ENCODE data around the gene ALG8.
A peak's percentile ranks its signal among the peaks of the same experiment; 100 is the strongest.

Gene ALG8

DNA sequence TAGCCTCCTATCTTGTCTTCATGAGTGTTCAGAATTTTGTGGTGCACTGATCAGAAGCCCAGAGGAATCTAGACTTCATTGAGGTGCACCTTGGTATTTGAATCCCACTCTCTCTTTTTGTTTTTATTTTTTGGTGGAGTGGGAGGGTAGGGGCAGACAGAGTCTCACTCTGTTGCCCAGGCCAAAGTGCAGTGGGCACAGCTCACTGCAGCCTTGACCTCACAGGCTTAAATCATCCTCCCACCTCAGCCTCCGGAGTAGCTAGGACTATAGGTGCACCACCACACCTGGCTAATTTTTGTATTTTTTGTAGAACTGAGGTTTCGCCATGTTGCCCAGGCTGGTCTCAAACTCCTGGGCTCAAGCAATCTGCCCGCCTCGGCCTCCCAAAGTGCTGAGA, 10.9 kb upstream of the ALG8 start:
- Histone ChIP-seq H3K14ac (ENCODE audit: low read length in 2 of 2) (no peak overlapping the region), H3K9ac (ENCODE audit: low read length) (peak overlapping the region; percentile 35), H4K8ac (ENCODE audit: low read length) (no peak overlapping the region), H4K91ac (ENCODE audit: low read length) (no peak overlapping the region), H2BK5ac (ENCODE audit: low read depth, low read length, poor library complexity, severe bottlenecking) (no peak overlapping the region), H3K36me3 (ENCODE audit: control insufficient read depth in 1 of 2, insufficient read depth in 2 of 2, low read depth in 1 of 2, low read length in 2 of 2) (peaks cover 0 to 8% of the 10 kb centered on the region in 2 experiments), H3K4ac (ENCODE audit: low read depth in 1 of 2, low read length in 2 of 2) (no peak overlapping the region), H2BK12ac (ENCODE audit: low read length in 2 of 2) (peak overlapping the region; percentile 19 to 34), H3K79me1 (replicated peaks; ENCODE audit: low read length, poor library complexity, severe bottlenecking) (no peaks in the 10 kb centered on the region), H3K23ac (ENCODE audit: low read length in 2 of 2) (no peak overlapping the region), H3K27ac (ENCODE audit: low read length, poor library complexity, severe bottlenecking) (no peak overlapping the region), H3K4me2 (ENCODE audit: low read length, poor library complexity, severe bottlenecking) (no peak overlapping the region), H2AFZ (ENCODE audit: low read depth, low read length) (no peak overlapping the region), H2BK120ac (ENCODE audit: low read depth, low read length) (no peak overlapping the region), H3K27me3 (ENCODE audit: control insufficient read depth in 1 of 2, insufficient read depth in 1 of 2, low read length in 2 of 2) (no peaks in the 10 kb centered on the region), H2BK15ac (ENCODE audit: low read depth, poor library complexity, severe bottlenecking) (no peak overlapping the region), H3K4me1 (ENCODE audit: control insufficient read depth, insufficient read depth, low read depth, low read length) (no peaks in the 10 kb centered on the region), H3K4me3 (ENCODE audit: insufficient read depth in 1 of 2, low read depth in 1 of 2, low read length in 2 of 2) (no peak overlapping the region), H3K18ac (ENCODE audit: low read depth in 1 of 2, low read length in 2 of 2) (no peak overlapping the region), H3K9me3 (ENCODE audit: control insufficient read depth, low read length) (no peaks in the 10 kb centered on the region), H2AK5ac (ENCODE audit: low read length, severe bottlenecking) (no peak overlapping the region)
- no peak for DNase-seq
- 100% methylated on average over 4 of the region's 4 CpGs for WGBS

GRCh38 chr11:78149646-78150045, 10.2 kb upstream of the ALG8 start:
- H3K9ac ChIP-seq (ENCODE audit: low read length), result peak overlapping the region; percentile 35
- no peak overlapping the region for H2AK5ac ChIP-seq (ENCODE audit: low read length, severe bottlenecking)
- no peak overlapping the region for H3K23ac ChIP-seq (ENCODE audit: low read length in 2 of 2)
- H3K36me3 ChIP-seq (ENCODE audit: control insufficient read depth in 1 of 2, insufficient read depth in 2 of 2, low read depth in 1 of 2, low read length in 2 of 2), result peaks cover 0 to 8% of the 10 kb centered on the region in 2 experiments
- peak; percentile 62 for DNase-seq
- H2BK12ac ChIP-seq (ENCODE audit: low read length in 2 of 2), result no peak overlapping the region
- H3K14ac ChIP-seq (ENCODE audit: low read length in 2 of 2), result no peak overlapping the region
- no peaks in the 10 kb centered on the region for H3K9me3 ChIP-seq (ENCODE audit: control insufficient read depth, low read length)
- no peak overlapping the region for H3K27ac ChIP-seq (ENCODE audit: low read length, poor library complexity, severe bottlenecking)
- H4K91ac ChIP-seq (ENCODE audit: low read length), result no peak overlapping the region
- H2AFZ ChIP-seq (ENCODE audit: low read depth, low read length), result no peak overlapping the region
- WGBS, result no CpG with 5 or more reads among the region's 1 CpG
- H3K4me1 ChIP-seq (ENCODE audit: control insufficient read depth, insufficient read depth, low read depth, low read length), result no peaks in the 10 kb centered on the region
- no peak overlapping the region for H3K4me2 ChIP-seq (ENCODE audit: low read length, poor library complexity, severe bottlenecking)
- no peaks in the 10 kb centered on the region for H3K79me1 ChIP-seq (replicated peaks; ENCODE audit: low read length, poor library complexity, severe bottlenecking)
- no peaks in the 10 kb centered on the region for H3K27me3 ChIP-seq (ENCODE audit: control insufficient read depth in 1 of 2, insufficient read depth in 1 of 2, low read length in 2 of 2)
- H3K18ac ChIP-seq (ENCODE audit: low read depth in 1 of 2, low read length in 2 of 2), result no peak overlapping the region
- no peak overlapping the region for H2BK5ac ChIP-seq (ENCODE audit: low read depth, low read length, poor library complexity, severe bottlenecking)
- no peak overlapping the region for H2BK120ac ChIP-seq (ENCODE audit: low read depth, low read length)
- H3K4me3 ChIP-seq (ENCODE audit: insufficient read depth in 1 of 2, low read depth in 1 of 2, low read length in 2 of 2), result no peak overlapping the region
- no peak overlapping the region for H2BK15ac ChIP-seq (ENCODE audit: low read depth, poor library complexity, severe bottlenecking)
- H4K8ac ChIP-seq (ENCODE audit: low read length), result no peak overlapping the region
- no peak overlapping the region for H3K4ac ChIP-seq (ENCODE audit: low read depth in 1 of 2, low read length in 2 of 2)

GRCh38 chr11:78147807-78148206, 8.4 kb upstream of the ALG8 start:
- Histone ChIP-seq H3K23ac (ENCODE audit: low read length in 2 of 2) (no peak overlapping the region), H3K27me3 (ENCODE audit: control insufficient read depth in 1 of 2, insufficient read depth in 1 of 2, low read length in 2 of 2) (no peaks in the 10 kb centered on the region), H2AK5ac (ENCODE audit: low read length, severe bottlenecking) (no peak overlapping the region), H2BK15ac (ENCODE audit: low read depth, poor library complexity, severe bottlenecking) (no peak overlapping the region), H3K27ac (ENCODE audit: low read length, poor library complexity, severe bottlenecking) (no peak overlapping the region), H3K4me3 (ENCODE audit: insufficient read depth in 1 of 2, low read depth in 1 of 2, low read length in 2 of 2) (no peak overlapping the region), H2BK5ac (ENCODE audit: low read depth, low read length, poor library complexity, severe bottlenecking) (no peak overlapping the region), H2AFZ (ENCODE audit: low read depth, low read length) (no peak overlapping the region), H3K4ac (ENCODE audit: low read depth in 1 of 2, low read length in 2 of 2) (no peak overlapping the region), H2BK120ac (ENCODE audit: low read depth, low read length) (no peak overlapping the region), H3K79me1 (replicated peaks; ENCODE audit: low read length, poor library complexity, severe bottlenecking) (no peaks in the 10 kb centered on the region), H3K9me3 (ENCODE audit: control insufficient read depth, low read length) (no peaks in the 10 kb centered on the region), H3K36me3 (ENCODE audit: control insufficient read depth in 1 of 2, insufficient read depth in 2 of 2, low read depth in 1 of 2, low read length in 2 of 2) (peaks cover 0 to 8% of the 10 kb centered on the region in 2 experiments), H3K18ac (ENCODE audit: low read depth in 1 of 2, low read length in 2 of 2) (no peak overlapping the region), H4K8ac (ENCODE audit: low read length) (no peak overlapping the region), H3K14ac (ENCODE audit: low read length in 2 of 2) (no peak overlapping the region), H3K4me1 (ENCODE audit: control insufficient read depth, insufficient read depth, low read depth, low read length) (no peaks in the 10 kb centered on the region), H2BK12ac (ENCODE audit: low read length in 2 of 2) (no peak overlapping the region), H3K9ac (ENCODE audit: low read length) (no peak overlapping the region), H3K4me2 (ENCODE audit: low read length, poor library complexity, severe bottlenecking) (no peak overlapping the region), H4K91ac (ENCODE audit: low read length) (no peak overlapping the region)
- WGBS, result 78% methylated on average over 2 of the region's 2 CpGs
- no peak for DNase-seq

DNA sequence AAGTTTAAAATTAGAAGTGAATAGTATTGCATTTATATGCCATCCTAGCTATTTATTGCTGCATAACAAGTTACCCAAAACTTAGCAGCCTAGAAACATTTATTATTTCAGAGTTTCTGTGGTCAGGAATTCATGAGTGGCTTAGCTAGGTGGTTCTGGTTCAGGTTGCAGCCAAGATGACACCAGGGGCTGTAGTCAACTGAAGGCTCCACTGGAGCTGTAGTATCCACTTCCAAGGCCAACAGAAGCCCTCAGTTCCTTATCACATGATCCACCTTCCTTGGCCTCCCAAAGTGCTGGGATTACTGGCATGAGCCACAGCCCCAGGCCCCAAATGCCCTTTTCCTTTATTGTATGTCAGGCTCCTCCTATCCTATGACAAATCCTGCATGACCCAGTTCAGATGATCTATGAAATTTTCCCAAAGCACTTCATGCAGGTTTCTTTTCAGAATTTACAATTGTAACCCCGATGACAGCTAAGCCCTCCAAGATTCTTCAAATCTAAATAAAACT, 6.1 kb upstream of the ALG8 start:
- Histone ChIP-seq H3K27ac (ENCODE audit: low read length, poor library complexity, severe bottlenecking) (no peak overlapping the region), H3K79me1 (replicated peaks; ENCODE audit: low read length, poor library complexity, severe bottlenecking) (peaks cover 3% of the 10 kb centered on the region), H3K14ac (ENCODE audit: low read length in 2 of 2) (no peak overlapping the region), H3K4ac (ENCODE audit: low read depth in 1 of 2, low read length in 2 of 2) (no peak overlapping the region), H3K9me3 (ENCODE audit: control insufficient read depth, low read length) (no peaks in the 10 kb centered on the region), H2BK5ac (ENCODE audit: low read depth, low read length, poor library complexity, severe bottlenecking) (no peak overlapping the region), H3K9ac (ENCODE audit: low read length) (no peak overlapping the region), H3K23ac (ENCODE audit: low read length in 2 of 2) (no peak overlapping the region), H3K36me3 (ENCODE audit: control insufficient read depth in 1 of 2, insufficient read depth in 2 of 2, low read depth in 1 of 2, low read length in 2 of 2) (peaks cover 0 to 4% of the 10 kb centered on the region in 2 experiments), H2AFZ (ENCODE audit: low read depth, low read length) (no peak overlapping the region), H4K8ac (ENCODE audit: low read length) (no peak overlapping the region), H3K4me1 (ENCODE audit: control insufficient read depth, insufficient read depth, low read depth, low read length) (no peaks in the 10 kb centered on the region), H2BK120ac (ENCODE audit: low read depth, low read length) (no peak overlapping the region), H2BK15ac (ENCODE audit: low read depth, poor library complexity, severe bottlenecking) (no peak overlapping the region), H2AK5ac (ENCODE audit: low read length, severe bottlenecking) (no peak overlapping the region), H3K4me2 (ENCODE audit: low read length, poor library complexity, severe bottlenecking) (no peak overlapping the region), H3K27me3 (ENCODE audit: control insufficient read depth in 1 of 2, insufficient read depth in 1 of 2, low read length in 2 of 2) (no peaks in the 10 kb centered on the region), H4K91ac (ENCODE audit: low read length) (no peak overlapping the region), H3K18ac (ENCODE audit: low read depth in 1 of 2, low read length in 2 of 2) (no peak overlapping the region), H3K4me3 (ENCODE audit: insufficient read depth in 1 of 2, low read depth in 1 of 2, low read length in 2 of 2) (no peak overlapping the region), H2BK12ac (ENCODE audit: low read length in 2 of 2) (no peak overlapping the region)
- no peak for DNase-seq
- WGBS, result 93% methylated on average over 1 of the region's 1 CpG

Data from mesenchymal stem cell (in vitro differentiated cells and primary cell).